GM23248 (cell line): Measurements from ENCODE around the gene TOX4. TPM values are rescaled to one million over a fixed set of nuclear protein-coding genes. Genes with fewer than 3 reads are reported as not detected.
A peak's percentile ranks its signal among the peaks of the same experiment; 100 is the strongest.

Experiments
- DNase-seq: peaks from one replicate; pipeline ENCODE4 v3.0.0-alpha.2; 2015
- H2AFZ ChIP-seq: fragments of 200-600 bp; sonication (generic); 2 replicates; pipeline ENCODE4 v1.6.1; 2016; ENCODE audit warnings: antibody characterized with exemption
- H3F3A ChIP-seq: fragments of 200-600 bp; sonication (generic); 2 replicates; pipeline ENCODE4 v1.6.1; 2016; ENCODE audit warnings: mild to moderate bottlenecking, antibody characterized with exemption, mixed run types; ENCODE audit not compliant: insufficient read depth
- H3K27ac ChIP-seq: fragments of 200-600 bp; sonication (generic); 2 replicates; pipeline ENCODE4 v1.5.1; 2016; ENCODE audit warnings: mild to moderate bottlenecking
- H3K27me3 ChIP-seq: fragments of 200-600 bp; sonication (generic); replicated peaks from 2 replicates; pipeline ENCODE4 v1.6.1; 2016; ENCODE audit warnings: mild to moderate bottlenecking; ENCODE audit not compliant: insufficient read depth
- H3K36me3 ChIP-seq: fragments of 200-600 bp; sonication (generic); 2 replicates; pipeline ENCODE4 v1.6.1; 2016; ENCODE audit warnings: low read depth, mild to moderate bottlenecking
- H3K4me1 ChIP-seq: fragments of 200-600 bp; sonication (generic); 2 replicates; pipeline ENCODE4 v1.6.1; 2016; ENCODE audit warnings: mild to moderate bottlenecking; ENCODE audit not compliant: insufficient read depth
- H3K4me2 ChIP-seq: fragments of 200-600 bp; sonication (generic); one replicate; pipeline ENCODE4 v1.6.1; 2016; ENCODE audit warnings: mild to moderate bottlenecking; ENCODE audit not compliant: unreplicated experiment
- H3K4me3 ChIP-seq: fragments of 200-600 bp; sonication (generic); 2 replicates; pipeline ENCODE4 v1.5.1; 2016; ENCODE audit warnings: mild to moderate bottlenecking
- H3K79me2 ChIP-seq: fragments of 200-600 bp; sonication (generic); 2 replicates; pipeline ENCODE4 v1.6.1; 2016; ENCODE audit warnings: mild to moderate bottlenecking; ENCODE audit not compliant: insufficient read depth
- H3K9ac ChIP-seq: fragments of 200-600 bp; sonication (generic); 2 replicates; pipeline ENCODE4 v1.6.1; 2016; ENCODE audit warnings: mild to moderate bottlenecking
- H3K9me2 ChIP-seq: fragments of 200-600 bp; sonication (generic); 2 replicates; pipeline ENCODE4 v1.6.1; 2016; ENCODE audit warnings: mixed run types, mild to moderate bottlenecking, moderate library complexity; ENCODE audit not compliant: insufficient read depth
- H3K9me3 ChIP-seq: fragments of 200-600 bp; sonication (generic); one replicate; pipeline ENCODE4 v1.6.1; 2017; ENCODE audit warnings: low read depth
- H4K20me1 ChIP-seq: fragments of 200-600 bp; sonication (generic); 2 replicates; pipeline ENCODE4 v1.6.0; 2016; ENCODE audit not compliant: insufficient read depth
- EZH2 ChIP-seq: fragments of 200-600 bp; sonication (generic); IDR thresholded peaks from 2 replicates; pipeline ENCODE4 v1.6.1; 2018; ENCODE audit warnings: antibody characterized with exemption, mild to moderate bottlenecking; ENCODE audit not compliant: insufficient read depth, poor library complexity, severe bottlenecking
- EZH2phosphoT487 ChIP-seq: fragments of 200-600 bp; sonication (generic); IDR thresholded peaks from 2 replicates; pipeline ENCODE4 v1.6.1; 2018; ENCODE audit warnings: antibody characterized with exemption, moderate library complexity, mild to moderate bottlenecking, low read depth; ENCODE audit not compliant: insufficient read depth
- WGBS, 2 experiments: methylation state at CpG; one replicate each; pipeline ENCODE4 v1.1.6; 2015 to 2017; ENCODE audit warnings: low lambda C conversion rate in 2 of 2, low coverage in 1 of 2; ENCODE audit errors: missing lambda C conversion rate in 2 of 2; 5-methylcytosine and 5-hydroxymethylcytosine counted together
- in situ Hi-C: fragments of 300-500 bp; cut with MboI; formaldehyde crosslinking; loops from 2 replicates; pipeline ENCODE4 v1.15.0; 2020
- polyA plus RNA-seq: library from polyadenylated mRNA; unstranded; fragments of >200 nt; fragmentation: Nextera tagmentation; extraction: Ambion mirVana; gene quantifications from 2 replicates; pipeline ENCODE4 v1.2.1, GENCODE V29; 2016
- total RNA-seq: library from RNA; depleted of rRNA; stranded (reverse); fragments of >200 nt; shearing (Covaris generic); gene quantifications from 2 replicates; pipeline ENCODE4 v1.2.3, GENCODE V29; 2014

The TOX4 gene
- total and polyA plus RNA-seq, 2 experiments from 2014 or later: 23.6 to 74.2 TPM

DNA sequence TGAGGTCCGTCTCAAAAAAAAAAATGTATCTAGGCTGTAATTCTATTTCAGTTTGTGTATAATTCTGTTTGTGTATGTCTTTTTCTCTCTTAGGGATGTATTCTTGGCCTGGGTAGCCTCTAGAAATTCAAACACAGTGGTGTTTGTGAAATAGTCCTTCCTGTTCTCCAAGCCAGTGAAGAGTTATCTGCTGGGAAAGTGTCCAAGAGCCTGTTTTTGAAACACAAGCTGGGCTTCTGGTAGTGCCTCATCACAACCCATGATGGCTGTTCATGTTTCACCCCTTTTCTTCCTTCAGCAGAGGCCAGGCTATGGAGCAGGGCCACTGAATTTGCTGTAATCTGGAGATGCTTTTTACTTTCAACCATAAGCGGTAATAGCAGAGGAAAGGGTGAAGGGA lies 19.5 kb downstream of the TOX4 start:
- Histone ChIP-seq H3K9me2 (no peaks in the 10 kb centered on the region), H3F3A (peaks cover 37% of the 10 kb centered on the region), H3K4me1 (peaks cover 16% of the 10 kb centered on the region), H3K9me3 (no peaks in the 10 kb centered on the region), H3K9ac (no peak overlapping the region), H3K79me2 (no peaks in the 10 kb centered on the region), H3K36me3 (peaks cover 49% of the 10 kb centered on the region), H2AFZ (no peak overlapping the region), H3K4me2 (no peak overlapping the region), H3K4me3 (no peak overlapping the region), H3K27me3 (no peaks in the 10 kb centered on the region), H4K20me1 (no peaks in the 10 kb centered on the region), H3K27ac (no peak overlapping the region)
- no peak for DNase-seq
- no peak for TF ChIP-seq EZH2phosphoT487
- TF ChIP-seq EZH2: no peak
- in situ Hi-C loops: no loop called here
- WGBS, 2 experiments: 89 to 96% methylated on average over 2 of the region's 2 CpGs

DNA sequence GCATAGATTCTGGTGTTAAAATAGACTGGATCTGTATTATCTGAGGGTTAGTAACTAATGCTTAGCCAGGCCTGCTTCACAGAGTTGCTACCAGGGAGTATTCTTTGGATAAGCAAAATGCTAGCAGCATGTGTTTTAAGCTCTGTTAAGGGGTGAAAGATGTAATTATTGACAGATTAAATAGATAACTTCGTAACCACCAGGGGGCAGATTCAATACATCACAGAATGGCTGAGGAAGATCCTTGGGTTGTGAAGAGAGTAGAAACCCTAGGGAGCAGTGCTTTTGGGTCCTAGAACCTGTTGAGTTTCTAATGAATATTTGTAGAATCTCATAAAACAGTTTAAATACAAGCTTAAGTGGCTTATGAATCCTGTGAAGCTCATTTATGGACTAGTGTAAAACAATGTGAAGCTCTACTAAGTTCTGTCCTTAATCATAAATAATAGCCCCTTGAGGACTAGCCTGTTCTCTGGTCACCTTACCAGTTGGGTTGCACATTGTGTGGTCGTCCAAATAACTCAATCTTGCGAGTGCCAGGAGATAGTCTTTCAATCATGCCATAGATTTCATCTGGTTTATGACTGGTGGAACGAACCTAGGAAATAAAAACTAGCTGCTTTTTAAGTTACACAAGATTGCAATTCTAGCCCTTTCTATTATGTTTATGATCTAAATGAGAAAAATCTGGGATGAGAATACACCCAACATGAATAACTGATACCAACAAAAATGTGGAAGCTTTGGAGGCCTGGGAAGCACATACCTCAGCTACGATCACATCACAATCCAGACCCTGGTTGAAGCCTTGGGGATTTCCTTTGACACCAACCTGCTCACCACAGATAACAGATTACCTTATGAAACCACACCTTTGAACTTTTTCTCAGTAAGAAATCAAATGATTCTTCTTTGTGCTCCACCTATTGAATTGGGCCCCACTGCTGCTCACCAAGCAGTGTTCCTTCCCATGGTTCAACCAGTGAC lies 21.8 kb downstream of the TOX4 start:
- H3K27me3 ChIP-seq: no peaks in the 10 kb centered on the region
- no peak overlapping the region for H3K9ac ChIP-seq
- DNase-seq: peak; percentile 80
- peak overlapping the region; percentile 12; the same call in 1 of the 2 replicates for H3K27ac ChIP-seq
- H3K9me2 ChIP-seq: no peaks in the 10 kb centered on the region
- peaks cover 47% of the 10 kb centered on the region for H3K36me3 ChIP-seq
- no peaks in the 10 kb centered on the region for H4K20me1 ChIP-seq
- 62 to 67% methylated on average over 5 of the region's 5 CpGs for WGBS, 2 experiments
- in situ Hi-C loops: no loop called here
- TF ChIP-seq EZH2phosphoT487 (no peak), EZH2 (no peak)
- H3K4me3 ChIP-seq: no peak overlapping the region
- no peak overlapping the region for H3K4me2 ChIP-seq
- H2AFZ ChIP-seq: no peak overlapping the region
- H3F3A ChIP-seq: peaks cover 40% of the 10 kb centered on the region
- H3K9me3 ChIP-seq: no peaks in the 10 kb centered on the region
- H3K4me1 ChIP-seq: peaks cover 16% of the 10 kb centered on the region
- 0 out of 2 replicates have a peak, but pooled peaks cover 11% of the 10 kb centered on the region for H3K79me2 ChIP-seq

DNA sequence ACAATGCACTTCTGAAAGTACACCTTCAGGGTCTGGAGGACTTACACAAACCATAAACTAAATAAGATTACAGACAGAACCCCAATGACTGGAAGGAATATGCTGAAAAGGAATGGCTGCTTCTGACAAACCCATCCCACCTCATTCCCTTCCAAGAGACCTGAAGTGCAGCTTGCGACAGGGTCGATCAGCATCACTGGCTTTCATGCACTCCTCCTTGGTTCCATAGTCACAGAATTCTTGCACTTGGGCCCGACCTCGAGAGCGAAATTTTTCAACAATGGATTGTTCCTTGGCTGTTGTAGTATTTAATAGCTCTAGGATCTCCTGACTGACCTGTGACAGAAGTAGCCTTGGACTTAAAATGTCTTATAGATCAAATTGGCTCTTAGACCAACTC lies 24.6 kb downstream of the TOX4 start:
- WGBS, 2 experiments: 97 to 100% methylated on average over 5 of the region's 5 CpGs
- Histone ChIP-seq H2AFZ (no peak overlapping the region), H4K20me1 (no peaks in the 10 kb centered on the region), H3K36me3 (peaks cover 38% of the 10 kb centered on the region), H3K9me3 (no peaks in the 10 kb centered on the region), H3F3A (peaks cover 24% of the 10 kb centered on the region), H3K79me2 (peaks cover 38% of the 10 kb centered on the region), H3K27ac (no peak overlapping the region), H3K9me2 (no peaks in the 10 kb centered on the region), H3K4me3 (no peak overlapping the region), H3K4me1 (peaks cover 8% of the 10 kb centered on the region), H3K4me2 (no peak overlapping the region), H3K9ac (no peak overlapping the region), H3K27me3 (no peaks in the 10 kb centered on the region)
- TF ChIP-seq EZH2 (no peak), EZH2phosphoT487 (no peak)
- in situ Hi-C loops: no loop called here
- no peak for DNase-seq

DNA sequence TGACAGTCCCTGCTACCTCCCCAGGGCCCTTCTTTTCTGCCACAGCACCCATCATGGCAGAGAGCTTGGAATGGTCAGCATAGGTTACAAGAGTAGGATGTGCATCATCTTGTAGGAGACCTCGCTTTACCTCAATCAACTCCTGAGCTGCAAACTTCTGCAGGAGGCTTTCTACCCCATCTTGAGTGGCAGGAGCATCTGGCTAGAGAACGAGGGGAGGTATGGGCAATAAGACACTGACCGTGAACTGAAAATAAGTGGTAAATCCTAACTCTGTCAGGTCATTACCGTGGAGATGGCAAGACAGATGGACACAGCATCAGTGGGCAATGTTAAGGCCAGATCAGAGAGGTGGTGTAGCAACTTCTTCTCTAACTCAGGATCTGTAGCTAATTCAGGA lies 26.4 kb downstream of the TOX4 start:
- Histone ChIP-seq H3K9me2 (no peaks in the 10 kb centered on the region), H3K27me3 (no peaks in the 10 kb centered on the region), H3K36me3 (peaks cover 26% of the 10 kb centered on the region), H3K79me2 (peaks cover 56% of the 10 kb centered on the region), H3K27ac (no peak overlapping the region), H3F3A (peaks cover 18% of the 10 kb centered on the region), H3K9me3 (no peaks in the 10 kb centered on the region), H3K4me1 (peaks cover 8% of the 10 kb centered on the region), H3K4me2 (no peak overlapping the region), H4K20me1 (no peaks in the 10 kb centered on the region), H2AFZ (no peak overlapping the region), H3K4me3 (no peak overlapping the region), H3K9ac (no peak overlapping the region)
- TF ChIP-seq EZH2: no peak
- no peak for TF ChIP-seq EZH2phosphoT487
- in situ Hi-C loops: no loop called here
- DNase-seq: no peak
- 88 to 96% methylated on average over 3 to 4 of the region's 4 CpGs for WGBS, 2 experiments
